UCSD-AML1 (cell line): ENCODE measurements around the gene SDHAF1.
"Not testable (repeated sequence)": the region's sequence is repeated elsewhere in the genome, so short reads cannot be mapped to it uniquely, and the experiment has no call there.

Experiments
- DNase-seq: peaks from one replicate; lab custom pipeline; 2025; ENCODE audit not compliant: unreplicated experiment; lab: John Stamatoyannopoulos, UW

SDHAF1 gene

GRCh38 chr19:36014012-36014924 lies 19.3 kb downstream of the SDHAF1 start, which contains the start of gene ALKBH6:
Gene ALKBH6, minus strand, starts transcription at chr19:36014213. Its CDS starts 816 bp downstream, at chr19:36013397.
- peak; percentile 99 for DNase-seq

DNA sequence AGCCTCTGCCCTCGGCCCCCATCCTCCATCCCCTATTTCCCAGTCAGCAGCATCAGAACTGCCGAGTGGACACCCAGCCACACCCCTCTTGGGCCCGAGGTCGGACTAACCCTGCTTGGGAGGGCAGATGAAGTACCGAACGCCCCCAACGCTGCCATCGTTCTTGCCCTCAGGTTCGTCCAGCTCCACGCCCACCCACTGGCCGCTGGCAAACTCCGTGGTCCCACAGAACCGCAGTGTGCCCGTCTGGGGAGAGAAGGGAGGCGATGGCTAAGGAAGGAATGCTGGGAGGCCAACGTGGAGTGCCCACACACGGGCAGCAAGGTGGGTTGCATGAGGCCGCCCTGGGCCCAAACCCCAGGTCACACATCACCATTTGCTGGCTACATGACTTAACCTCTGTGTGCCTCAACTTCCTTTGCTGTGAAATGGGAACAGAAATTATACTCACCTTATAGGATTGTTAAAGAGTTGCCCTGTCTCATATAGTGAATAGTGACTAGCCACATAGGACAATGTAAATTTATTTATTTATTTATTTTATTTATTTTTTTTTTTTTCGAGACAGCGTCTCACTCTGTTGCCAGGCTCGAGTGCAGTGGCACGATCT lies 24.2 kb downstream of the SDHAF1 start:
- DNase-seq, result no peak

GRCh38 chr19:36023432-36023831 lies 28.4 kb downstream of the SDHAF1 start:
- DNase-seq, result no peak

GRCh38 chr19:36025541-36025940 lies 30.6 kb downstream of the SDHAF1 start:
- no peak for DNase-seq

- no peak for DNase-seq
Measured at GRCh38 chr19:36026091-36026876, 31.3 kb downstream of the SDHAF1 start.

DNA sequence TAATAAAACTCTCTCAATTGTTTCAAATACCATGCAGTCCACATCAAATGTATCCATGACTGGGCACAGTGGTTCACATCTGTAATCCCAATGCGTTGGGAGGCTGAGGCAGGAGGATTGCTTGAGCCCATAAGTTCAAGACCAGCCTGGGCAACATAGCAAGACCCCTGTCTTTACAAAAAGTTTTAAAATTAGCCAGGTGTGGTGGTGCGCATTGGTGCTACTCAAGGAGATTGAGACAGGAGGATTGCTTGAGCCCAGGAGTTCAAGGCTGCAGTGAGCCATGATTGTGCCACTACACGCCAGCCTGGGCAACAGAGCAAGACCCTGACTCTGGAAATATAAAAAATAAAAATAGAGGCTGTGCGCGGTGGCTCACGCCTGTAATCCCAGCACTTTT lies 32.7 kb downstream of the SDHAF1 start:
- DNase-seq, result no peak

DNA sequence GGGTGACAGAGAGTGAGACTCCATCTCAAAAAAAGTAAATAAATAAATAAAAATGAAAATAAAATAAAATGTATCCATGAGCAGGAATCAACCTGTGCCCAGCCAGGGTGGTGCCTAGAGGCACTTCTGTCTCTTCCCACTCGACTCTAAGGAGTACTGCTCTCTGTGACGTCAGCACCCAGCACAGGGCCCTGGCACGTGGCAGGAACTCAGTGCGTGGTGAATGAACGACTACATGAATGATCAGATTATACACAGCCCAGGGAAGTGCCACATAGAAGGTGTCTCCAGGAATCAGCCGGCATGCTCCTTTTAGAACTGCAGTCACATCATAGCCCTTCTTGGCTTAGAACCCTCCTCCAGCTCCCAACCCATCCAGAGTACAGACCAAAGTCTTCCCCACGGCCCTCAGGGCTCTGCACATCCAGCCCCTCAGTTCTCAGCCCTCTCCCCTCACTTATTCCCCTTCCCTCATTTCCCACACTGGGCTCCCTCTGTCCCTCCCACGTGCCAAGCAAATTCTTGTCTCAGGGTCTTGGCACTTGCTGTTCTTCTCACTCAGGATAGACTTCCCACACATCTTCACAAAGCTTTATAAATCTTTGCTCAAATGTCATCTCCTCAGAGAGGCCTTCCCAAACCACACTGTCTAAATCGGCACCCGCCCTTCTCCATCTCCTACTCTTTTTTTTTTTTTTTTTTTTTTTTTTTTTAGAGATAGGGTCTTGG lies 33.5 kb downstream of the SDHAF1 start:
- DNase-seq, result no peak

- DNase-seq, result no peak
Measured at GRCh38 chr19:36030264-36031148, 35.5 kb downstream of the SDHAF1 start.

DNA sequence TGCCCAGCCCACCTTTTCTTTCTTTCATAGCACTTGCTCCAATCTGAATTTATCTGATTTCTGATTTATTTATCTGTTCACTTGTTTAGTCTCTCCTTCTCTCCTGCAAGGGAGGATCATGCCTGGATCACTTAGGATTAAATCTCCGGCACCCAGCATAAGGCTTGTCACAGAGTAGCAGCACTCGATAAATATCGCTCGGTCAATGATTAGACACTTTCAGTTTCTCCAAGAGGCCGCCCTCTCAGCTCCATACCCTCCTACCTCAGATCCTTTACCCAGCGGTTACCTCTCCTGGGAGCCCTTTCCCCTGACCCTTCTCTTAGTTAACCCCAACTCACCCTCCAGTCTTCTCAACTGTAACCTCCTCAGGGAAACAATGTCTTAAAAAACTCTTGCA lies 36.3 kb downstream of the SDHAF1 start:
- DNase-seq, result no peak

- DNase-seq, result no peak
Measured at GRCh38 chr19:36032251-36033104, 37.5 kb downstream of the SDHAF1 start, which contains the start of gene CLIP3. Gene CLIP3, minus strand, starts transcription at chr19:36032873. Its CDS starts 516 bp downstream, at chr19:36032357.

- no peak for DNase-seq
Measured at GRCh38 chr19:36040495-36040894, 45.5 kb downstream of the SDHAF1 start.

GRCh38 chr19:36041092-36041491 lies 46.1 kb downstream of the SDHAF1 start:
- not testable (repeated sequence) for DNase-seq

DNA sequence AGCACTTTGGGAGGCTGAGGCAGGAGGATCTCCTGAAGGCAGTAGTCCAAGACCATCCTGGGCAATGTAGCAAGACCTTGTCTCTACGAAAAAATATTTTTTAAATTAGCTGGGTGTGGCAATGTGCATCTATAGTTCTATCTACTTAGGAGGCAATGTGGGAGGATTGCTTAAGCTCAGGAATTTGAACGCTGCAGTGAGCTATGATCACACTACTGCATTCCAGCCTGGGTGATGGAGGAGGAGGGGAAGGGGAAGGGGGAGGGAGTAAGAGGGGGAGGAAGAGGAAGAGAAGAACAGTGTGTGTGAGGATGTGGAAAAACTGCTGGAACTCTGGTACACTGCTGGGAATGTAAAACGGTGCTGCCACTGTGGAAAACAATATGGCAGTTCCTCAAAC lies 46.8 kb downstream of the SDHAF1 start:
- no peak for DNase-seq

- no peak for DNase-seq
Measured at GRCh38 chr19:36043952-36044351, 49.0 kb downstream of the SDHAF1 start.
